ENCODE data around the gene ATP2B2. TPM values are rescaled to one million over a fixed set of nuclear protein-coding genes. Genes with fewer than 3 reads are reported as not detected.

ATP2B2 gene
- total and polyA plus RNA-seq, 9 of the 15 experiments (the other 6 are each of a cell fraction or from before 2014, with no cell fraction given): 0.06 TPM; not detected in 8

- TF ChIP-seq MEF2D (tag; conservative IDR thresholded peaks at IDR 0.05; ENCODE audit: low read depth): no peak
- TF ChIP-seq ATF3 (IDR thresholded peaks at IDR 0.05): no peak
- no peak for TF ChIP-seq ATF3 (CRISPR knock-in tag; conservative IDR thresholded peaks at IDR 0.05)
- no peak for TF ChIP-seq HNRNPLL (IDR thresholded peaks at IDR 0.05; ENCODE audit: low read depth, low read length, poor library complexity, severe bottlenecking)
- no peak for TF ChIP-seq CREB5 (CRISPR knock-in tag; IDR thresholded peaks at IDR 0.05)
- no peak for TF ChIP-seq CSDE1 (IDR thresholded peaks at IDR 0.05)
Measured at GRCh38 chr3:10442151-10442795, 63.1 kb downstream of the ATP2B2 start (continued).

GRCh38 chr3:10440684-10441083 lies 64.7 kb downstream of the ATP2B2 start:
- Histone ChIP-seq H3K9me3 (replicated peaks; ENCODE audit: control insufficient read depth, insufficient read depth, low read depth, low read length) (no peaks in the 10 kb centered on the region), H3K27me3 (ENCODE audit: control insufficient read depth in 2 of 2, insufficient read depth in 2 of 2, low read length in 2 of 2) (peaks cover 36 to 79% of the 10 kb centered on the region in 2 experiments; a peak in 4 of 5 replicates), H3K4me2 (ENCODE audit: insufficient read depth, low read length) (no peak overlapping the region), H2AFZ (ENCODE audit: low read depth, low read length) (no peak overlapping the region), H3K36me3 (ENCODE audit: control insufficient read depth, insufficient read depth, low read length) (no peaks in the 10 kb centered on the region), H3K4me3 (no peak overlapping the region), H3K9me1 (ENCODE audit: control insufficient read depth, insufficient read depth, low read length) (peaks cover 3% of the 10 kb centered on the region), H3K4me1 (replicated peaks in 1 of 2; ENCODE audit: control insufficient read depth in 2 of 2, insufficient read depth in 2 of 2, low read length in 2 of 2) (peaks cover 4 to 9% of the 10 kb centered on the region in 2 experiments; a peak in 2 of 5 replicates), H4K20me1 (replicated peaks; ENCODE audit: control insufficient read depth, insufficient read depth, low read length) (peaks cover 11% of the 10 kb centered on the region), H3K9ac (ENCODE audit: insufficient read depth in 1 of 2, low read depth in 2 of 2, low read length in 2 of 2) (no peak overlapping the region), H3K79me2 (ENCODE audit: control insufficient read depth, insufficient read depth, low read length) (no peaks in the 10 kb centered on the region), H3K27ac (ENCODE audit: extremely low read depth, low read depth, low read length) (no peak overlapping the region)
- intact Hi-C loops (cut with micrococcal nuclease) (no loop called here), in situ Hi-C loops (cut with MboI) (no loop called here)
- no peak for DNase-seq (ENCODE audit: extremely low read depth in 1 of 4, low spot score in 3 of 4)
- 1% methylated on average over 5 of the region's 5 CpGs for WGBS (ENCODE audit: insufficient coverage, low coverage, missing lambda C conversion rate)
- no TSS peak for BruUV-seq (replicated peaks)
- ATAC-seq: no peak
- CTCF ChIA-PET (ENCODE audit: low intra/inter-chr PET ratio): no interaction called here
- TF ChIP-seq HMBOX1 (IDR thresholded peaks at IDR 0.05): peak; percentile 54; the same call in 1 of the 2 replicates
- TF ChIP-seq KLF6 (CRISPR knock-in tag; IDR thresholded peaks at IDR 0.05; ENCODE audit: borderline replicate concordance): no peak
- POLR2A ChIA-PET: interaction anchor here (1.2 kb wide), 1 partner anchor 20 kb away, joined by 3 read pairs; no protein-coding TSS in a partner anchor
- FAIRE-seq: no peak
